CD14-positive monocyte (primary cell): ENCODE results near the gene LCE1E. TPM values are rescaled to one million over a fixed set of nuclear protein-coding genes. Genes with fewer than 3 reads are reported as not detected.
A peak's percentile ranks its signal among the peaks of the same experiment; 100 is the strongest.

Experiments
- DNase-seq, 3 donors: peaks; one replicate each; pipeline ENCODE4 v3.0.0-alpha.2; 2011 to 2022
- H2AFZ ChIP-seq: 2 replicates; pipeline ENCODE4 v1.6.0; 2012; ENCODE audit warnings: mild to moderate bottlenecking, low read depth, low read length, inconsistent platforms; ENCODE audit not compliant: insufficient read depth, poor library complexity, severe bottlenecking
- H3K27ac ChIP-seq, 2 donors: 1 replicate in 1 of 2; 2 replicates in 1 of 2; pipeline ENCODE4 v1.5.1; 2012 to 2013; ENCODE audit warnings: low read length in 2 of 2, control low read depth in 1 of 2, inconsistent platforms in 1 of 2, low read depth in 1 of 2, mild to moderate bottlenecking in 1 of 2
- H3K27me3 ChIP-seq, 2 donors: one replicate each; pipeline versions ENCODE4 v1.6.0 to v1.6.1; 2011 to 2013; ENCODE audit warnings: low read length in 2 of 2; ENCODE audit not compliant: control insufficient read depth in 2 of 2, insufficient read depth in 2 of 2
- H3K36me3 ChIP-seq, 2 donors: replicated peaks in 1 of 2; 1 replicate in 1 of 2; 2 replicates in 1 of 2; pipeline versions ENCODE4 v1.5.1 to v1.6.1; 2012 to 2013; ENCODE audit warnings: low read length in 2 of 2, control low read depth in 1 of 2, inconsistent platforms in 1 of 2, mild to moderate bottlenecking in 1 of 2; ENCODE audit not compliant: insufficient read depth in 2 of 2, control insufficient read depth in 1 of 2
- H3K4me1 ChIP-seq, 2 donors: 1 replicate in 1 of 2; 2 replicates in 1 of 2; pipeline versions ENCODE4 v1.5.1 to v1.6.1; 2012 to 2013; ENCODE audit warnings: low read length in 2 of 2, control low read depth in 1 of 2, inconsistent platforms in 1 of 2, mild to moderate bottlenecking in 1 of 2, moderate library complexity in 1 of 2; ENCODE audit not compliant: insufficient read depth in 2 of 2, control insufficient read depth in 1 of 2
- H3K4me2 ChIP-seq: replicated peaks from 2 replicates; pipeline ENCODE3; 2012; ENCODE audit warnings: low read length, moderate library complexity, mild to moderate bottlenecking; ENCODE audit not compliant: poor library complexity, severe bottlenecking; ENCODE audit errors: extremely low read depth
- H3K4me3 ChIP-seq, 3 experiments: fragments of 200-600 bp in 1 of 3; sonication (generic) in 1 of 3; replicated peaks in 1 of 3; 1 replicate in 2 of 3; 2 replicates in 1 of 3; pipeline ENCODE4 v1.5.1; 2011 to 2013; ENCODE audit warnings: low read length in 3 of 3, mild to moderate bottlenecking in 3 of 3, control low read depth in 2 of 3, low read depth in 2 of 3, inconsistent platforms in 1 of 3, moderate library complexity in 1 of 3
- H3K79me2 ChIP-seq: 2 replicates; pipeline ENCODE4 v1.6.0; 2012; ENCODE audit warnings: mild to moderate bottlenecking, control low read depth, inconsistent platforms, low read length, moderate library complexity; ENCODE audit not compliant: insufficient read depth
- H3K9ac ChIP-seq: 2 replicates; pipeline ENCODE4 v1.6.0; 2017; ENCODE audit warnings: low read length, mild to moderate bottlenecking; ENCODE audit not compliant: insufficient read depth, poor library complexity, severe bottlenecking
- H3K9me3 ChIP-seq, 2 donors: replicated peaks in 1 of 2; 1 replicate in 1 of 2; 2 replicates in 1 of 2; pipeline versions ENCODE4 v1.5.1 to v1.6.1; 2012 to 2013; ENCODE audit warnings: low read length in 2 of 2, control low read depth in 1 of 2; ENCODE audit not compliant: control insufficient read depth in 1 of 2, insufficient read depth in 1 of 2
- H4K20me1 ChIP-seq: 2 replicates; pipeline ENCODE4 v1.6.0; 2012; ENCODE audit warnings: mild to moderate bottlenecking, low read length, control low read depth, moderate library complexity; ENCODE audit not compliant: insufficient read depth
- H3K27ac Mint-ChIP-seq, 7 donors: one replicate each; pipeline ENCODE4 v1.8.0; 2020; ENCODE audit warnings: mild to moderate bottlenecking in 7 of 7, mixed read lengths in 7 of 7, moderate library complexity in 6 of 7, inconsistent platforms in 2 of 7
- H3K27me3 Mint-ChIP-seq, 3 donors: one replicate each; pipeline ENCODE4 v1.8.0; 2021 to 2022; ENCODE audit warnings: low read depth in 3 of 3, mild to moderate bottlenecking in 3 of 3, mixed read lengths in 3 of 3, moderate library complexity in 3 of 3, inconsistent platforms in 1 of 3
- H3K36me3 Mint-ChIP-seq, 2 donors: one replicate each; pipeline ENCODE4 v1.8.0; 2020; ENCODE audit warnings: mixed read lengths in 2 of 2, inconsistent platforms in 1 of 2, mild to moderate bottlenecking in 1 of 2
- H3K4me1 Mint-ChIP-seq: one replicate; pipeline ENCODE4 v1.8.0; 2020; ENCODE audit warnings: mild to moderate bottlenecking, mixed read lengths
- H3K4me3 Mint-ChIP-seq, 2 donors: one replicate each; pipeline ENCODE4 v1.8.0; 2020; ENCODE audit warnings: mild to moderate bottlenecking in 2 of 2, mixed read lengths in 2 of 2, moderate library complexity in 1 of 2
- H3K9me3 Mint-ChIP-seq, 7 donors: one replicate each; pipeline ENCODE4 v1.8.0; 2020 to 2022; ENCODE audit warnings: mixed read lengths in 7 of 7, mild to moderate bottlenecking in 6 of 7, moderate library complexity in 6 of 7, inconsistent platforms in 2 of 7
- WGBS: methylation state at CpG from one replicate; pipeline ENCODE4 v1.1.5; 2013; ENCODE audit warnings: missing lambda C conversion rate; ENCODE audit not compliant: insufficient coverage; 5-methylcytosine and 5-hydroxymethylcytosine counted together
- intact Hi-C, 2 donors: fragments of 100-400 bp; cut with micrococcal nuclease; formaldehyde crosslinking; loops; one replicate each; pipeline versions ENCODE4 v1.15.0 to v1.15.1; 2023
- polyA minus RNA-seq: library from RNA; depleted of rRNA, polyadenylated mRNA; stranded (reverse); fragments of >200 nt; gene quantifications from 2 replicates; pipeline ENCODE4 v1.2.3, GENCODE V29; 2012
- polyA plus RNA-seq, 3 donors: library from polyadenylated mRNA; depleted of rRNA in 1 of 3; unstranded in 2 of 3; stranded (reverse) in 1 of 3; fragments of 300-500 nt in 2 of 3; fragments of >200 nt in 1 of 3; fragmentation: Illumina TruSeq in 2 of 3; gene quantifications; 1 replicate in 2 of 3; 2 replicates in 1 of 3; pipeline ENCODE4 v1.2.3, GENCODE V29; 2012 to 2021
- total RNA-seq, 12 experiments: library from RNA in 1 of 12; stranded (reverse) in 1 of 12; fragments of 120-200 nt in 1 of 12; gene quantifications; one replicate each; pipeline ENCODE4 v1.2.4 and lab custom pipeline; 2013 to 2026; ENCODE audit warnings: mixed read lengths in 6 of 12, inconsistent platforms in 1 of 12
- TF ChIP-seq, protein P1 (sequence below): fragments of 200-600 bp; IDR thresholded peaks from one replicate; pipeline ENCODE4 v1.8.0; 2022; ENCODE audit warnings: antibody characterized with exemption, mild to moderate bottlenecking

LCE1E gene, protein sequence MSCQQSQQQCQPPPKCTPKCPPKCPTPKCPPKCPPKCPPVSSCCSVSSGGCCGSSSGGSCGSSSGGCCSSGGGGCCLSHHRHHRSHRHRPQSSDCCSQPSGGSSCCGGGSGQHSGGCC
- total RNA-seq (2013): not detected
- not detected for polyA plus RNA-seq
- not detected in 2 replicates for polyA minus RNA-seq
- 0 to 0.15 (median 0) reads per million in 11 experiments for total RNA-seq (lab: John Stamatoyannopoulos, UW)

DNA sequence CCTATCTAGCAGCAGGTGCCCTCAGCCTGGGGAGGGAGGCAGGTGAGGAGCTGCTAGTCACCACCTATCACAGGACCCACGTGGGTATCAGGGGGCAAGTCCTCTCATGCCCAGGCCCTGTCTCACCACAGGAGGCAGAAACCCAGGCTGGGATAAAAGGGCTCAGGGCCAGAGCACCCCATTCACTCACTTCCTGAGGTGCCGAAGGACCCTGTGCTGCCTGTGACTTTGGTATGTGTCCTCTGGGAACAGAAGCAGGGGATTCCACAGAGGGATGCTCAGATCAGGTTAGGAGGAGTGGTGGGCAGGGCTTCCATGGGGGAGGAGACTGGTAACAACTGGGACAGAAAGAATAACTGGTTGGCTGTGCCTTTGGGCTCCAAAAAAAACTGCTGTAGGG lies at the start of gene LCE1E:
Gene LCE1E (plus strand): TSS at position 181 of the 400 bp plus-strand sequence. CDS start 1,043 bp downstream, outside the sequence.
- no peak within 1 kb of the TSS for H3K4me3 ChIP-seq
- H3K4me2 ChIP-seq: no peak within 1 kb of the TSS
- no peaks in the 10 kb centered on the region for H3K36me3 ChIP-seq
- TF ChIP-seq, protein P1, sequence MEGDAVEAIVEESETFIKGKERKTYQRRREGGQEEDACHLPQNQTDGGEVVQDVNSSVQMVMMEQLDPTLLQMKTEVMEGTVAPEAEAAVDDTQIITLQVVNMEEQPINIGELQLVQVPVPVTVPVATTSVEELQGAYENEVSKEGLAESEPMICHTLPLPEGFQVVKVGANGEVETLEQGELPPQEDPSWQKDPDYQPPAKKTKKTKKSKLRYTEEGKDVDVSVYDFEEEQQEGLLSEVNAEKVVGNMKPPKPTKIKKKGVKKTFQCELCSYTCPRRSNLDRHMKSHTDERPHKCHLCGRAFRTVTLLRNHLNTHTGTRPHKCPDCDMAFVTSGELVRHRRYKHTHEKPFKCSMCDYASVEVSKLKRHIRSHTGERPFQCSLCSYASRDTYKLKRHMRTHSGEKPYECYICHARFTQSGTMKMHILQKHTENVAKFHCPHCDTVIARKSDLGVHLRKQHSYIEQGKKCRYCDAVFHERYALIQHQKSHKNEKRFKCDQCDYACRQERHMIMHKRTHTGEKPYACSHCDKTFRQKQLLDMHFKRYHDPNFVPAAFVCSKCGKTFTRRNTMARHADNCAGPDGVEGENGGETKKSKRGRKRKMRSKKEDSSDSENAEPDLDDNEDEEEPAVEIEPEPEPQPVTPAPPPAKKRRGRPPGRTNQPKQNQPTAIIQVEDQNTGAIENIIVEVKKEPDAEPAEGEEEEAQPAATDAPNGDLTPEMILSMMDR: no peak
- no peaks in the 10 kb centered on the region for H4K20me1 ChIP-seq
- Mint-ChIP-seq H3K27ac (no peak within 1 kb of the TSS), H3K4me3 (no peak within 1 kb of the TSS), H3K27me3 (peaks cover 11 to 30% (median 12%) of the 10 kb centered on the region in 3 donors), H3K4me1 (no peaks in the 10 kb centered on the region), H3K36me3 (no peaks in the 10 kb centered on the region), H3K9me3 (peaks cover 0 to 2% (median 0%) of the 10 kb centered on the region in 7 donors)
- WGBS: 0% methylated on average over 1 of the region's 2 CpGs
- no peaks in the 10 kb centered on the region for H3K4me1 ChIP-seq
- H3K9me3 ChIP-seq: no peaks in the 10 kb centered on the region
- intact Hi-C loops: no loop called here
- H3K9ac ChIP-seq: no peak within 1 kb of the TSS
- no peak within 1 kb of the TSS for H2AFZ ChIP-seq
- H3K27ac ChIP-seq: no peak within 1 kb of the TSS
- no peak for DNase-seq
- H3K27me3 ChIP-seq: peaks cover 2 to 12% of the 10 kb centered on the region in 2 donors
- no peaks in the 10 kb centered on the region for H3K79me2 ChIP-seq

DNA sequence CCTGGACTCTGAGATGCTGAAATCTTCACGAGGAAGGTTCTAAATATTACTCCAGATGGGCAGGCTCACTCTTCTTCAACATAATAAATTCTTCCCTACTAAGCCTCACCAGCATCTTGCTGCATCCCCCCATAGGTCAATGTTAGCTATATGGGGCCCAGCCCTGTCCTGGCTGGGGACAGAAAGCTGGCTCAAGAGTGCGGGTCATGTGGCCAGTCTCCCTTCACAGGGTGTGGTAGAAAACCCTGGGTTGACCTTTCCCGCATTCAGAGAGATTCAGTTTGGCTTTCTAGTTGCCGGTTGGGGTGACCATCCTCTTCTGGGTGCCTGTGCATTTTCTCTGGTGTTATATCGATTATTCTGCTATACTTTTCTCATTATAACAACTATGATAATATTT lies 48.1 kb upstream of the LCE1E start:
- no peak overlapping the region for H3K4me3 Mint-ChIP-seq
- Histone ChIP-seq H3K4me2 (no peak overlapping the region), H3K27me3 (peaks cover 0 to 2% of the 10 kb centered on the region in 2 donors), H3K36me3 (no peaks in the 10 kb centered on the region), H3K4me3 (no peak overlapping the region), H2AFZ (no peak overlapping the region), H3K27ac (no peak overlapping the region), H3K79me2 (no peaks in the 10 kb centered on the region), H4K20me1 (no peaks in the 10 kb centered on the region), H3K9me3 (no peaks in the 10 kb centered on the region), H3K9ac (no peak overlapping the region), H3K4me1 (no peaks in the 10 kb centered on the region)
- H3K27ac Mint-ChIP-seq: peak overlapping the region in 1 of 7 donors; percentile 46
- no peaks in the 10 kb centered on the region for H3K9me3 Mint-ChIP-seq
- no peak for DNase-seq
- TF ChIP-seq, protein P1: no peak
- peaks cover 13 to 31% (median 13%) of the 10 kb centered on the region in 3 donors for H3K27me3 Mint-ChIP-seq
- no peaks in the 10 kb centered on the region for H3K36me3 Mint-ChIP-seq
- 83% methylated on average over 2 of the region's 5 CpGs for WGBS
- intact Hi-C loops: no loop called here
- no peaks in the 10 kb centered on the region for H3K4me1 Mint-ChIP-seq
